Right atrium auricular region (tissue), 2 donors: ENCODE data around the gene ASB7. TPM values are rescaled to one million over a fixed set of nuclear protein-coding genes. Genes with fewer than 3 reads are reported as not detected.

ENCODE experiments used
- DNase-seq: peaks from one replicate; pipeline ENCODE4 v3.0.0-alpha.2; 2019; ENCODE audit warnings: low spot score
- H3K27ac ChIP-seq, 2 donors: fragments of 200-600 bp; sonication (generic); 1 replicate in 1 of 2; 2 replicates in 1 of 2; pipeline ENCODE4 v1.5.1; 2016 to 2019
- H3K27me3 ChIP-seq, 2 donors: fragments of 200-600 bp; sonication (generic); one replicate each; pipeline versions ENCODE4 v1.5.1 to v1.6.0; 2017 to 2019
- H3K36me3 ChIP-seq: fragments of 200-600 bp; sonication (generic); one replicate; pipeline ENCODE4 v1.5.1; 2016
- H3K4me1 ChIP-seq, 2 donors: fragments of 200-600 bp; sonication (generic); one replicate each; pipeline versions ENCODE4 v1.5.1 to v1.6.0; 2017 to 2019
- H3K4me3 ChIP-seq, 2 donors: fragments of 200-600 bp; sonication (generic); 1 replicate in 1 of 2; 2 replicates in 1 of 2; pipeline ENCODE4 v1.5.1; 2017 to 2019; ENCODE audit warnings: mild to moderate bottlenecking in 1 of 2, moderate library complexity in 1 of 2
- H3K9me3 ChIP-seq, 2 donors: fragments of 200-600 bp; sonication (generic); one replicate each; pipeline ENCODE4 v1.5.1; 2019
- CTCF ChIP-seq, 2 donors: fragments of 200-600 bp; sonication (generic); IDR thresholded peaks; one replicate each; pipeline ENCODE4 v1.5.1; 2019; ENCODE audit warnings: antibody characterized with exemption in 2 of 2
- total RNA-seq, 2 donors: library from RNA; depleted of rRNA; stranded (reverse); fragments of >200 nt; gene quantifications; one replicate each; pipeline ENCODE4 v1.1.0, GENCODE V29; 2016

ASB7 gene
- total RNA-seq, 2 donors from 2014 or later, result 5.5 to 6.2 TPM

- Histone ChIP-seq H3K36me3 (peaks cover 9% of the 10 kb centered on the region), H3K4me1 (no peaks in the 10 kb centered on the region), H3K4me3 (no peak overlapping the region), H3K27me3 (no peaks in the 10 kb centered on the region), H3K9me3 (no peaks in the 10 kb centered on the region), H3K27ac (no peak overlapping the region)
- TF ChIP-seq CTCF (IDR thresholded peaks at IDR 0.05), result no peak
- no peak for DNase-seq
Observed at GRCh38 chr15:100652116-100652515, 49.7 kb downstream of the ASB7 start.

- peaks cover 3% of the 10 kb centered on the region for H3K36me3 ChIP-seq
- TF ChIP-seq CTCF (IDR thresholded peaks at IDR 0.05), result no peak
- H3K4me3 ChIP-seq, result no peak overlapping the region
- H3K27ac ChIP-seq, result no peak overlapping the region
- H3K9me3 ChIP-seq, result no peaks in the 10 kb centered on the region
- no peaks in the 10 kb centered on the region for H3K27me3 ChIP-seq
- DNase-seq, result no peak
- no peaks in the 10 kb centered on the region for H3K4me1 ChIP-seq
Observed at GRCh38 chr15:100653608-100654007, 51.2 kb downstream of the ASB7 start.

GRCh38 chr15:100658895-100659294, 56.5 kb downstream of the ASB7 start:
- no peaks in the 10 kb centered on the region for H3K9me3 ChIP-seq
- H3K36me3 ChIP-seq, result no peaks in the 10 kb centered on the region
- no peaks in the 10 kb centered on the region for H3K27me3 ChIP-seq
- no peak for TF ChIP-seq CTCF (IDR thresholded peaks at IDR 0.05)
- no peak overlapping the region for H3K4me3 ChIP-seq
- no peak for DNase-seq
- no peaks in the 10 kb centered on the region for H3K4me1 ChIP-seq
- no peak overlapping the region for H3K27ac ChIP-seq

GRCh38 chr15:100661156-100661555, 58.8 kb downstream of the ASB7 start:
- H3K4me1 ChIP-seq, result no peaks in the 10 kb centered on the region
- no peak for TF ChIP-seq CTCF (IDR thresholded peaks at IDR 0.05)
- no peaks in the 10 kb centered on the region for H3K36me3 ChIP-seq
- DNase-seq, result no peak
- no peak overlapping the region for H3K4me3 ChIP-seq
- H3K9me3 ChIP-seq, result no peaks in the 10 kb centered on the region
- no peak overlapping the region for H3K27ac ChIP-seq
- no peaks in the 10 kb centered on the region for H3K27me3 ChIP-seq

- no peak for DNase-seq
- no peak overlapping the region for H3K27ac ChIP-seq
- H3K27me3 ChIP-seq, result no peaks in the 10 kb centered on the region
- H3K9me3 ChIP-seq, result no peaks in the 10 kb centered on the region
- no peak overlapping the region for H3K4me3 ChIP-seq
- H3K36me3 ChIP-seq, result no peaks in the 10 kb centered on the region
- H3K4me1 ChIP-seq, result no peaks in the 10 kb centered on the region
- TF ChIP-seq CTCF (IDR thresholded peaks at IDR 0.05), result peak in 1 of 2 donors; percentile 32
Observed at GRCh38 chr15:100663086-100663914, 60.9 kb downstream of the ASB7 start.

GRCh38 chr15:100663915-100664281, 61.5 kb downstream of the ASB7 start:
- Histone ChIP-seq H3K9me3 (no peaks in the 10 kb centered on the region), H3K27me3 (no peaks in the 10 kb centered on the region), H3K27ac (no peak overlapping the region), H3K36me3 (no peaks in the 10 kb centered on the region), H3K4me1 (no peaks in the 10 kb centered on the region), H3K4me3 (no peak overlapping the region)
- TF ChIP-seq CTCF (IDR thresholded peaks at IDR 0.05), result no peak
- DNase-seq, result no peak
